H9 (cell line): ENCODE measurements around the gene CAMK1G. TPM values are rescaled to one million over a fixed set of nuclear protein-coding genes. Genes with fewer than 3 reads are reported as not detected.

Experiments used
- DNase-seq: peaks from one replicate; pipeline ENCODE4 v3.0.0-alpha.2; 2017
- H2AFZ ChIP-seq: one replicate; pipeline ENCODE4 v1.6.1; 2013; ENCODE audit warnings: mild to moderate bottlenecking, low read length, control low read depth, moderate library complexity
- H2AK5ac ChIP-seq: 2 replicates; pipeline ENCODE4 v1.6.1; 2013; ENCODE audit warnings: low read length, control low read depth, mixed read lengths; ENCODE audit not compliant: insufficient read length
- H2BK120ac ChIP-seq: one replicate; pipeline ENCODE4 v1.6.1; 2013; ENCODE audit warnings: low read depth, mild to moderate bottlenecking, low read length, control low read depth, inconsistent platforms; ENCODE audit not compliant: poor library complexity, severe bottlenecking
- H2BK12ac ChIP-seq: 2 replicates; pipeline ENCODE4 v1.6.1; 2013; ENCODE audit warnings: low read length, control low read depth, mixed read lengths, low read depth; ENCODE audit not compliant: insufficient read length
- H2BK15ac ChIP-seq: 2 replicates; pipeline ENCODE4 v1.6.1; 2013; ENCODE audit warnings: low read depth, low read length, control low read depth
- H2BK20ac ChIP-seq: one replicate; pipeline ENCODE4 v1.6.1; 2013; ENCODE audit warnings: low read depth, mild to moderate bottlenecking, low read length, control low read depth, inconsistent platforms; ENCODE audit not compliant: poor library complexity, severe bottlenecking
- H2BK5ac ChIP-seq: 2 replicates; pipeline ENCODE4 v1.6.1; 2013; ENCODE audit warnings: low read length, control low read depth, mixed read lengths; ENCODE audit not compliant: insufficient read length
- H3K14ac ChIP-seq: 2 replicates; pipeline ENCODE4 v1.6.1; 2013; ENCODE audit warnings: low read length, control low read depth; ENCODE audit not compliant: insufficient read depth
- H3K18ac ChIP-seq: 2 replicates; pipeline ENCODE4 v1.6.1; 2013; ENCODE audit warnings: low read depth, mild to moderate bottlenecking, mixed read lengths, low read length, control low read depth; ENCODE audit not compliant: insufficient read length
- H3K23ac ChIP-seq: 2 replicates; pipeline ENCODE4 v1.6.1; 2013; ENCODE audit warnings: low read length, control low read depth, mixed read lengths, low read depth; ENCODE audit not compliant: insufficient read length
- H3K23me2 ChIP-seq: 2 replicates; pipeline ENCODE4 v1.6.1; 2013; ENCODE audit warnings: low read depth, mild to moderate bottlenecking, mixed read lengths, low read length, control low read depth; ENCODE audit not compliant: insufficient read length, poor library complexity, severe bottlenecking
- H3K27ac ChIP-seq: 2 replicates; pipeline ENCODE4 v1.5.1; 2013; ENCODE audit warnings: low read length, control low read depth, mixed read lengths, low read depth; ENCODE audit not compliant: insufficient read length
- H3K27me3 ChIP-seq: 2 replicates; pipeline ENCODE4 v1.6.1; 2013; ENCODE audit warnings: low read length, control low read depth, inconsistent platforms; ENCODE audit not compliant: insufficient read depth
- H3K4ac ChIP-seq: 2 replicates; pipeline ENCODE4 v1.6.1; 2013; ENCODE audit warnings: low read depth, mild to moderate bottlenecking, control low read depth, inconsistent platforms, low read length, moderate library complexity
- H3K4me1 ChIP-seq: 2 replicates; pipeline ENCODE4 v1.6.1; 2013; ENCODE audit warnings: low read length, control low read depth, inconsistent platforms; ENCODE audit not compliant: insufficient read depth
- H3K4me2 ChIP-seq: 2 replicates; pipeline ENCODE4 v1.6.1; 2013; ENCODE audit warnings: low read length, control low read depth, mixed read lengths; ENCODE audit not compliant: insufficient read length, insufficient read depth
- H3K56ac ChIP-seq: 2 replicates; pipeline ENCODE4 v1.6.1; 2013; ENCODE audit warnings: low read depth, mild to moderate bottlenecking, mixed read lengths, low read length, control low read depth; ENCODE audit not compliant: insufficient read length
- H3K79me1 ChIP-seq: 2 replicates; pipeline ENCODE4 v1.6.1; 2013; ENCODE audit warnings: low read depth, mild to moderate bottlenecking, moderate library complexity, low read length, control low read depth, inconsistent platforms; ENCODE audit not compliant: insufficient read depth, poor library complexity, severe bottlenecking
- H3K79me2 ChIP-seq: 2 replicates; pipeline ENCODE4 v1.6.1; 2013; ENCODE audit warnings: low read length, control low read depth, inconsistent platforms; ENCODE audit not compliant: insufficient read depth
- H3K9ac ChIP-seq: 2 replicates; pipeline ENCODE4 v1.6.1; 2013; ENCODE audit warnings: low read length, control low read depth, mixed read lengths; ENCODE audit not compliant: insufficient read length; ENCODE audit errors: extremely low read depth
- H3K9me3 ChIP-seq: one replicate; pipeline ENCODE4 v1.6.1; 2013; ENCODE audit warnings: low read depth, low read length, inconsistent platforms; ENCODE audit not compliant: control insufficient read depth
- H3T11ph ChIP-seq: one replicate; pipeline ENCODE4 v1.6.1; 2013; ENCODE audit warnings: mild to moderate bottlenecking, low read length, control low read depth, inconsistent platforms
- H4K20me1 ChIP-seq: one replicate; pipeline ENCODE4 v1.6.1; 2013; ENCODE audit not compliant: control insufficient read depth, insufficient read length, insufficient read depth
- H4K5ac ChIP-seq: 2 replicates; pipeline ENCODE4 v1.6.1; 2013; ENCODE audit warnings: low read depth, mild to moderate bottlenecking, mixed read lengths, low read length, control low read depth; ENCODE audit not compliant: insufficient read length
- H4K8ac ChIP-seq: replicated peaks from 2 replicates; pipeline ENCODE4 v1.6.1; 2013; ENCODE audit warnings: low read length, control low read depth, mixed read lengths, low read depth; ENCODE audit not compliant: insufficient read length
- H4K91ac ChIP-seq: 2 replicates; pipeline ENCODE4 v1.6.1; 2013; ENCODE audit warnings: low read depth, mild to moderate bottlenecking, moderate library complexity, mixed read lengths, low read length, control low read depth; ENCODE audit not compliant: insufficient read length
- H3K27ac Mint-ChIP-seq, 3 experiments: 2 replicates in 2 of 3; 3 replicates in 1 of 3; pipeline ENCODE4 v1.8.0; 2020 to 2021; ENCODE audit warnings: mixed read lengths in 3 of 3, mild to moderate bottlenecking in 1 of 3, moderate library complexity in 1 of 3
- H3K27me3 Mint-ChIP-seq: 2 replicates; pipeline ENCODE4 v1.8.0; 2021; ENCODE audit warnings: low read depth, mild to moderate bottlenecking, moderate library complexity, mixed read lengths
- H3K36me3 Mint-ChIP-seq, 3 experiments: 2 replicates in 2 of 3; 3 replicates in 1 of 3; pipeline ENCODE4 v1.8.0; 2020 to 2021; ENCODE audit warnings: low read depth in 3 of 3, mixed read lengths in 3 of 3; ENCODE audit not compliant: insufficient read depth in 1 of 3
- H3K4me1 Mint-ChIP-seq, 2 experiments: 2 replicates each; pipeline ENCODE4 v1.8.0; 2020; ENCODE audit warnings: mixed read lengths in 2 of 2
- H3K4me3 Mint-ChIP-seq, 2 experiments: 2 replicates in 1 of 2; 3 replicates in 1 of 2; pipeline ENCODE4 v1.8.0; 2020 to 2021; ENCODE audit warnings: mild to moderate bottlenecking in 2 of 2, mixed read lengths in 2 of 2, moderate library complexity in 1 of 2
- H3K9me3 Mint-ChIP-seq, 2 experiments: 2 replicates in 1 of 2; 3 replicates in 1 of 2; pipeline ENCODE4 v1.8.0; 2020; ENCODE audit warnings: mild to moderate bottlenecking in 2 of 2, mixed read lengths in 2 of 2, moderate library complexity in 1 of 2
- CTCF ChIP-seq: fragments of 200-600 bp; sonication (generic); conservative IDR thresholded peaks from 3 replicates; pipeline ENCODE4 v1.8.0; 2021; ENCODE audit warnings: antibody characterized with exemption, mild to moderate bottlenecking
- WGBS: extraction: QIAGEN DNeasy Blood & Tissue Kit; methylation state at CpG from one replicate; pipeline ENCODE4 v1.1.7; 2013; ENCODE audit warnings: missing lambda C conversion rate, low lambda C conversion rate, mixed read lengths; ENCODE audit not compliant: insufficient read length; ENCODE audit errors: extremely low coverage; 5-methylcytosine and 5-hydroxymethylcytosine counted together
- total RNA-seq: library from RNA; stranded (reverse); gene quantifications from 2 replicates; pipeline ENCODE4 v1.2.1, GENCODE V29; 2021

Gene CAMK1G
- total RNA-seq, 1 experiment from 2014 or later, result 0.28 TPM

GRCh38 chr1:209610631-209610905 is 27.1 kb downstream of the CAMK1G start:
- Mint-ChIP-seq H3K4me1 (no peaks in the 10 kb centered on the region), H3K9me3 (no peaks in the 10 kb centered on the region), H3K27ac (no peak overlapping the region), H3K36me3 (no peaks in the 10 kb centered on the region; a peak in 1 of 7 replicates), H3K27me3 (peaks cover 5% of the 10 kb centered on the region), H3K4me3 (no peak overlapping the region)
- Histone ChIP-seq H3K9ac (no peak overlapping the region), H3K56ac (no peak overlapping the region), H3K4ac (no peak overlapping the region), H3K18ac (no peak overlapping the region), H3K4me1 (no peaks in the 10 kb centered on the region), H2BK20ac (no peak overlapping the region), H3K14ac (no peak overlapping the region), H3K27me3 (no peaks in the 10 kb centered on the region), H3K27ac (no peak overlapping the region), H2BK15ac (no peak overlapping the region), H4K91ac (no peak overlapping the region), H3T11ph (no peak overlapping the region), H3K23me2 (no peaks in the 10 kb centered on the region), H2AFZ (no peak overlapping the region), H4K20me1 (no peaks in the 10 kb centered on the region), H3K79me1 (no peaks in the 10 kb centered on the region), H4K5ac (no peak overlapping the region), H3K9me3 (no peaks in the 10 kb centered on the region), H2BK120ac (no peak overlapping the region), H3K4me2 (no peak overlapping the region), H2BK5ac (no peak overlapping the region), H2AK5ac (no peak overlapping the region), H3K23ac (no peak overlapping the region), H2BK12ac (no peak overlapping the region), H3K79me2 (no peaks in the 10 kb centered on the region), H4K8ac (no peak overlapping the region)
- no peak for TF ChIP-seq CTCF
- DNase-seq, result no peak
- WGBS, result no CpG with 5 or more reads among the region's 3 CpGs
